ENCODE measurements around the gene ARHGAP45. TPM values are rescaled to one million over a fixed set of nuclear protein-coding genes. Genes with fewer than 3 reads are reported as not detected.
A peak's percentile ranks its signal among the peaks of the same experiment; 100 is the strongest.

Gene ARHGAP45
- total RNA-seq, 1 donor from 2014 or later: 0.57 TPM

DNA sequence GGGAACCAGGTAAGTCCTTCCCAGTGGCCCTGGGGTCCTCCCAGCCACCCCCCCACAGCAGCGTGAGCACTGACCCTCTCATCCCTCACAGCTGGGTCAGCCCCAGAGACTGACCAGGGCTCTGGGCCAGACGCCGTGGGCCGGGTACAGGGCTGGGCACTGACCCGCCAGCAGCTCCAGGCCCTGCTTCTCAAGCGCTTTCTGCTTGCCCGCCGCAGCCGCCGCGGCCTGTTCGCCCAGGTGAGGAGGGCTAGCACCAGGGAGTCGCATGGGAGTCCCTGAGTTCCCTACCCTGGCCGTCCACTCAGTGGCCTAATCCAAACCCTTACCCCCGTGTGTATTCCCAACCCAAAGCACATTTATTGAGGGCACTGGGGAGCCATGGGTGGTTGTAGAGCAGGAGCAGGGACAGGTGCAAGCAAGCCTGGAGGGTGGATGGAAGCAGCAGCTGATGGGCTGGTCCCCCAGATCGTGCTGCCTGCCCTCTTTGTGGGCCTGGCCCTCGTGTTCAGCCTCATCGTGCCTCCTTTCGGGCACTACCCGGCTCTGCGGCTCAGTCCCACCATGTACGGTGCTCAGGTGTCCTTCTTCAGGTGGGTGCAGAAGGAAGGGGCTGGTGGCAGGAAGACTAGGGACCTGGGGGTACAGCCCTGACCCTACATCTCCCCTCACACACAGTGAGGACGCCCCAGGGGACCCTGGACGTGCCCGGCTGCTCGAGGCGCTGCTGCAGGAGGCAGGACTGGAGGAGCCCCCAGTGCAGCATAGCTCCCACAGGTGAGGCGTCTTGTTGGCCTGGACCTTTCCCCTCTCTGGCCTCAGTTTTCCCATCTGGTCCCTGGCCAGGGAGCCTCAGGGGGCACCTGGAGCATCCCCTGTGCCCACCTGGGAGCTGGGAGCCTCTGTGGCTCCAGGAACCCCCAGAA lies 12.6 kb upstream of the ARHGAP45 start:
- H3K36me3 Mint-ChIP-seq (ENCODE audit: low read depth): no peaks in the 10 kb centered on the region
- TF ChIP-seq, protein P1, sequence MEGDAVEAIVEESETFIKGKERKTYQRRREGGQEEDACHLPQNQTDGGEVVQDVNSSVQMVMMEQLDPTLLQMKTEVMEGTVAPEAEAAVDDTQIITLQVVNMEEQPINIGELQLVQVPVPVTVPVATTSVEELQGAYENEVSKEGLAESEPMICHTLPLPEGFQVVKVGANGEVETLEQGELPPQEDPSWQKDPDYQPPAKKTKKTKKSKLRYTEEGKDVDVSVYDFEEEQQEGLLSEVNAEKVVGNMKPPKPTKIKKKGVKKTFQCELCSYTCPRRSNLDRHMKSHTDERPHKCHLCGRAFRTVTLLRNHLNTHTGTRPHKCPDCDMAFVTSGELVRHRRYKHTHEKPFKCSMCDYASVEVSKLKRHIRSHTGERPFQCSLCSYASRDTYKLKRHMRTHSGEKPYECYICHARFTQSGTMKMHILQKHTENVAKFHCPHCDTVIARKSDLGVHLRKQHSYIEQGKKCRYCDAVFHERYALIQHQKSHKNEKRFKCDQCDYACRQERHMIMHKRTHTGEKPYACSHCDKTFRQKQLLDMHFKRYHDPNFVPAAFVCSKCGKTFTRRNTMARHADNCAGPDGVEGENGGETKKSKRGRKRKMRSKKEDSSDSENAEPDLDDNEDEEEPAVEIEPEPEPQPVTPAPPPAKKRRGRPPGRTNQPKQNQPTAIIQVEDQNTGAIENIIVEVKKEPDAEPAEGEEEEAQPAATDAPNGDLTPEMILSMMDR (IDR thresholded peaks at IDR 0.05): no peak
- no peak overlapping the region for H3K27ac Mint-ChIP-seq (ENCODE audit: unreplicated experiment)
- H3K27me3 Mint-ChIP-seq (ENCODE audit: low read depth): no peaks in the 10 kb centered on the region
- no peaks in the 10 kb centered on the region for H3K9me3 Mint-ChIP-seq (ENCODE audit: low read depth)
- no peak for DNase-seq (ENCODE audit: low spot score)
- no peak overlapping the region for H3K4me3 Mint-ChIP-seq (ENCODE audit: unreplicated experiment)
- H3K4me1 Mint-ChIP-seq (ENCODE audit: low read depth): no peaks in the 10 kb centered on the region

DNA sequence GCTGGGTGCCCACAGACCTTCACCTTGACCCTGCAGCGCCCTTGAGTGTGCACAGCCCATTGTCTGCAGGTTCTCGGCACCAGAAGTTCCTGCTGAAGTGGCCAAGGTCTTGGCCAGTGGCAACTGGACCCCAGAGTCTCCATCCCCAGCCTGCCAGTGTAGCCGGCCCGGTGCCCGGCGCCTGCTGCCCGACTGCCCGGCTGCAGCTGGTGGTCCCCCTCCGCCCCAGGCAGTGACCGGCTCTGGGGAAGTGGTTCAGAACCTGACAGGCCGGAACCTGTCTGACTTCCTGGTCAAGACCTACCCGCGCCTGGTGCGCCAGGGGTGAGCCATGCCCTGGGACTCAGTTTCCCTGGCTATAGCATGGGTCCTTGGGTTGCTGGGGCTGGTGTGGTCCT lies 11.9 kb upstream of the ARHGAP45 start:
- Mint-ChIP-seq H3K36me3 (ENCODE audit: low read depth) (no peaks in the 10 kb centered on the region), H3K27me3 (ENCODE audit: low read depth) (no peaks in the 10 kb centered on the region), H3K4me3 (ENCODE audit: unreplicated experiment) (no peak overlapping the region), H3K27ac (ENCODE audit: unreplicated experiment) (no peak overlapping the region), H3K9me3 (ENCODE audit: low read depth) (no peaks in the 10 kb centered on the region), H3K4me1 (ENCODE audit: low read depth) (no peaks in the 10 kb centered on the region)
- TF ChIP-seq, protein P1 (IDR thresholded peaks at IDR 0.05): no peak
- no peak for DNase-seq (ENCODE audit: low spot score)

DNA sequence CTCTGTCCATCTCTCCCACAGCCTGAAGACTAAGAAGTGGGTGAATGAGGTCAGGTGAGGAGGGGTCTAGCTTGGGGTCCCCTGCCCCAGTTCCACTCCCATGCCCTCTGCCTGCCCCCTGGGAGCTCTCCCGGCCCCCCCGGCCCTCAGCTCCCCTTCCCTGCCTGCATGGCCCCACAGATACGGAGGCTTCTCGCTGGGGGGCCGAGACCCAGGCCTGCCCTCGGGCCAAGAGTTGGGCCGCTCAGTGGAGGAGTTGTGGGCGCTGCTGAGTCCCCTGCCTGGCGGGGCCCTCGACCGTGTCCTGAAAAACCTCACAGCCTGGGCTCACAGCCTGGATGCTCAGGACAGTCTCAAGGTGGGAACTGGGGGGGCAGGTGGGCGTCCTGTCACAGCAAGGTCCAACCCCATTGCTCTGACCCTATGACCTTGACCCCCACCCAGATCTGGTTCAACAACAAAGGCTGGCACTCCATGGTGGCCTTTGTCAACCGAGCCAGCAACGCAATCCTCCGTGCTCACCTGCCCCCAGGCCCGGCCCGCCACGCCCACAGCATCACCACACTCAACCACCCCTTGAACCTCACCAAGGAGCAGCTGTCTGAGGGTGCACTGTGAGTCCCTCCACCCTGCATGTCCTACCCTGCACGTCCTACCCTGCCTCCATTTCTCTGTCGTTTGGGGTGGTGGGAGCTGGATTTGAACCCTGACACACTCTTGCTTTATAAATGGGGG lies 10.9 kb upstream of the ARHGAP45 start:
- no peaks in the 10 kb centered on the region for H3K9me3 Mint-ChIP-seq (ENCODE audit: low read depth)
- H3K4me3 Mint-ChIP-seq (ENCODE audit: unreplicated experiment): no peak overlapping the region
- no peaks in the 10 kb centered on the region for H3K36me3 Mint-ChIP-seq (ENCODE audit: low read depth)
- no peaks in the 10 kb centered on the region for H3K27me3 Mint-ChIP-seq (ENCODE audit: low read depth)
- TF ChIP-seq, protein P1 (IDR thresholded peaks at IDR 0.05): no peak
- no peak for DNase-seq (ENCODE audit: low spot score)
- H3K4me1 Mint-ChIP-seq (ENCODE audit: low read depth): no peaks in the 10 kb centered on the region
- no peak overlapping the region for H3K27ac Mint-ChIP-seq (ENCODE audit: unreplicated experiment)

DNA sequence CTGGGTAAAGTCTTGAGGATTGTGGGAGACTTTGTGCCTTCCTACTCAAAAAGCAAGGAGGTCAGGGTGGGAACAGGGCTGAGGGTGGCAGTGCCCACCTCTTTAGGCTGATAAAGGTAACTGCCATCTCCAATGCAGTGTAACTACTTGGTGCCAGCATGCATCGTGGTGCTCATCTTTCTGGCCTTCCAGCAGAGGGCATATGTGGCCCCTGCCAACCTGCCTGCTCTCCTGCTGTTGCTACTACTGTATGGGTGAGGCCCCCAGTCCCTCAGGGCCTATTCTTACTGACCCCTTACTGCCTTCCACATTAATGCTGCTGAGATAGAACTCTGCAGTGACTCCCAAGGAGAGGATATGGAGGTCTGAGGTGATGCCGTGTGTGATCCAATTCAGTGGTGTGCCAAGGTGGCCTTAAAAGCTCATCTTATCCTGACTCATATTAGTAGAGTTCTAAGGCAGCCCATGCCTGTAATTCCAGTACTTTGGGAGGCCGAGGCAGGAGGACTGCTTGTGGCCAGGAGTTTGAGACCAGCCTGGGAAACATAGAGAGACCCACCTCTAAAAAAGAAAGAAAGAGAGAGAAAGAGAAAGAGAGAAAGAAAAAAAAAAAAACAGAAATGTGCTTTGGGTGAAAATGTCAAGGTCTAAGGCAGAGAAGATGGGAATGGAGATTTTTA lies 9.7 kb upstream of the ARHGAP45 start:
- Mint-ChIP-seq H3K27me3 (ENCODE audit: low read depth) (no peaks in the 10 kb centered on the region), H3K4me1 (ENCODE audit: low read depth) (no peaks in the 10 kb centered on the region), H3K9me3 (ENCODE audit: low read depth) (no peaks in the 10 kb centered on the region), H3K27ac (ENCODE audit: unreplicated experiment) (no peak overlapping the region), H3K36me3 (ENCODE audit: low read depth) (no peaks in the 10 kb centered on the region), H3K4me3 (ENCODE audit: unreplicated experiment) (no peak overlapping the region)
- no peak for DNase-seq (ENCODE audit: low spot score)
- TF ChIP-seq, protein P1 (IDR thresholded peaks at IDR 0.05): peak; percentile 69

DNA sequence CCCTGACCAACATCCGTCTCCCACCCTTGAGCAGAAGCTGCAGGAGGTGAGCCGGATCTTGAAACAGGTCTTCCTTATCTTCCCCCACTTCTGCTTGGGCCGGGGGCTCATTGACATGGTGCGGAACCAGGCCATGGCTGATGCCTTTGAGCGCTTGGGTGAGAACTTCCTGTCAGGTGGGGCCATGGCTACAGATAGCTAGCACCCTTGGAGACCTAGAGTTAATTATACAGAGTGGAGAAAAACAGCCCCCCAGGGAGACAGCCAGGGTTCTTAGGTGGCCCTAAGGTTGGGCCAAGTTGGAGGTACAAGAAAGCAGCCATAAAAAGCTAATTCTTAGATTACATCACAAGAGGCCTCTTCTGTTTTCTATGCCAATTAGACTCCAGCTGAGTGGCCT lies 8.9 kb upstream of the ARHGAP45 start:
- TF ChIP-seq, protein P1 (IDR thresholded peaks at IDR 0.05): no peak
- Mint-ChIP-seq H3K36me3 (ENCODE audit: low read depth) (no peaks in the 10 kb centered on the region), H3K9me3 (ENCODE audit: low read depth) (no peaks in the 10 kb centered on the region), H3K4me3 (ENCODE audit: unreplicated experiment) (no peak overlapping the region), H3K27ac (ENCODE audit: unreplicated experiment) (no peak overlapping the region), H3K4me1 (ENCODE audit: low read depth) (no peaks in the 10 kb centered on the region), H3K27me3 (ENCODE audit: low read depth) (no peaks in the 10 kb centered on the region)
- DNase-seq (ENCODE audit: low spot score): no peak

Data from chondrocyte (in vitro differentiated cells).